GM18867 (cell line): ENCODE measurements around the gene COPB2.

Experiments used
- ATAC-seq: cut with Tn5 transposase; IDR thresholded peaks from one replicate; pipeline ENCODE4 v1.9.1; 2021; ENCODE audit warnings: mild to moderate bottlenecking, moderate library complexity; ENCODE audit not compliant: unreplicated experiment

Gene COPB2

GRCh38 chr3:139329364-139329850, 60.0 kb downstream of the COPB2 start:
- ATAC-seq = peak; percentile 99

GRCh38 chr3:139328356-139328755, 61.1 kb downstream of the COPB2 start:
- ATAC-seq = no peak

- ATAC-seq = no peak
These were observed 61.6 kb downstream of the COPB2 start for GRCh38 chr3:139327861-139328260.

GRCh38 chr3:139327231-139327630, 62.2 kb downstream of the COPB2 start:
- no peak for ATAC-seq

GRCh38 chr3:139326707-139327106, 62.7 kb downstream of the COPB2 start:
- no peak for ATAC-seq

- ATAC-seq = no peak
These were observed 63.3 kb downstream of the COPB2 start for GRCh38 chr3:139326131-139326530.

GRCh38 chr3:139325551-139325950, 63.9 kb downstream of the COPB2 start:
- no peak for ATAC-seq

- ATAC-seq = no peak
These were observed 65.0 kb downstream of the COPB2 start for GRCh38 chr3:139324456-139324855.

GRCh38 chr3:139323146-139323545, 66.3 kb downstream of the COPB2 start:
- no peak for ATAC-seq

- ATAC-seq = no peak
These were observed 67.1 kb downstream of the COPB2 start for GRCh38 chr3:139322346-139322745.

- no peak for ATAC-seq
These were observed 68.7 kb downstream of the COPB2 start for GRCh38 chr3:139320551-139321309.

GRCh38 chr3:139319428-139320402, 69.7 kb downstream of the COPB2 start:
- ATAC-seq = no peak

- no peak for ATAC-seq
These were observed 70.6 kb downstream of the COPB2 start for GRCh38 chr3:139318826-139319225.

- ATAC-seq = no peak
These were observed 71.0 kb downstream of the COPB2 start for GRCh38 chr3:139318431-139318816.

GRCh38 chr3:139317660-139318430, 71.6 kb downstream of the COPB2 start:
- ATAC-seq = no peak

- ATAC-seq = no peak
These were observed 72.2 kb downstream of the COPB2 start for GRCh38 chr3:139317215-139317614.

GRCh38 chr3:139313921-139314320, 75.5 kb downstream of the COPB2 start:
- ATAC-seq = no peak

- ATAC-seq = no peak
These were observed 76.5 kb downstream of the COPB2 start for GRCh38 chr3:139312959-139313358.

- ATAC-seq = no peak
These were observed 77.0 kb downstream of the COPB2 start for GRCh38 chr3:139312416-139312815.

- ATAC-seq = no peak
These were observed 77.9 kb downstream of the COPB2 start for GRCh38 chr3:139311557-139311956.

- no peak for ATAC-seq
These were observed 78.9 kb downstream of the COPB2 start for GRCh38 chr3:139310474-139310933.
